Activated CD4-positive, alpha-beta T cell treated with anti-CD3 and anti-CD28 coated beads for 4 hours (primary cell): ENCODE results near the gene HSPA1L.
"Not testable (repeated sequence)": the region's sequence is repeated elsewhere in the genome, so short reads cannot be mapped to it uniquely, and the experiment has no call there.

ENCODE experiments used
- DNase-seq, 2 donors: peaks; one replicate each; pipeline ENCODE4 v3.0.0-alpha.2; 2020

Gene HSPA1L

GRCh38 chr6:31813465-31813849, 1.6 kb downstream of the HSPA1L start:
- no peak for DNase-seq

GRCh38 chr6:31811645-31812044, 3.4 kb downstream of the HSPA1L start:
- no peak for DNase-seq

- DNase-seq = not testable (repeated sequence)
These were observed 6.5 kb downstream of the HSPA1L start for GRCh38 chr6:31808599-31808998.

- peak; percentile 96 to 98 for DNase-seq
These were observed 8.4 kb downstream of the HSPA1L start, which contains the start of gene LSM2 for GRCh38 chr6:31806470-31807272. LSM2 (minus strand) TSS chr6:31806966; CDS start chr6:31806757, 209 bp downstream.

GRCh38 chr6:31805939-31806469, 9.1 kb downstream of the HSPA1L start:
- DNase-seq = no peak

GRCh38 chr6:31801031-31801927, 13.8 kb downstream of the HSPA1L start:
- not testable (repeated sequence) for DNase-seq

- no peak for DNase-seq
These were observed 15.3 kb downstream of the HSPA1L start for GRCh38 chr6:31799781-31800180.

GRCh38 chr6:31797588-31797987, 17.5 kb downstream of the HSPA1L start:
- peak; percentile 25 to 39 for DNase-seq

- no peak for DNase-seq
These were observed 18.1 kb downstream of the HSPA1L start for GRCh38 chr6:31796993-31797385.

GRCh38 chr6:31795616-31796298, 19.3 kb downstream of the HSPA1L start, which contains the start of gene VARS1:
VARS1 (minus strand) TSS chr6:31795752; CDS start chr6:31795217, 535 bp downstream.
- peak; percentile 77 to 85 for DNase-seq

GRCh38 chr6:31794866-31795615, 20.0 kb downstream of the HSPA1L start:
- DNase-seq = peak in 1 of 2 donors; percentile 27

GRCh38 chr6:31794294-31794865, 20.7 kb downstream of the HSPA1L start:
- DNase-seq = no peak

- not testable (repeated sequence) for DNase-seq
These were observed 21.2 kb downstream of the HSPA1L start for GRCh38 chr6:31793927-31794245.

GRCh38 chr6:31792761-31793171, 22.3 kb downstream of the HSPA1L start:
- peak in 1 of 2 donors; percentile 16 for DNase-seq

GRCh38 chr6:31792090-31792374, 23.1 kb downstream of the HSPA1L start:
- no peak for DNase-seq

- DNase-seq = peak in 1 of 2 donors; percentile 41
These were observed 23.6 kb downstream of the HSPA1L start for GRCh38 chr6:31791324-31792089.

GRCh38 chr6:31785475-31785874, 29.6 kb downstream of the HSPA1L start:
- no peak for DNase-seq

- DNase-seq = no peak
These were observed 30.8 kb downstream of the HSPA1L start for GRCh38 chr6:31784098-31784925.

- DNase-seq = no peak
These were observed 32.8 kb downstream of the HSPA1L start for GRCh38 chr6:31782126-31782855.
